Globus pallidus (tissue), 1 donor: ENCODE data around the gene DOCK6.
"Not testable (repeated sequence)": the region's sequence is repeated elsewhere in the genome, so short reads cannot be mapped to it uniquely, and the experiment has no call there.

ENCODE experiments used
- DNase-seq: peaks from one replicate; pipeline ENCODE4 v3.0.0-alpha.2; 2015; ENCODE audit warnings: low spot score

DOCK6 gene

DNA sequence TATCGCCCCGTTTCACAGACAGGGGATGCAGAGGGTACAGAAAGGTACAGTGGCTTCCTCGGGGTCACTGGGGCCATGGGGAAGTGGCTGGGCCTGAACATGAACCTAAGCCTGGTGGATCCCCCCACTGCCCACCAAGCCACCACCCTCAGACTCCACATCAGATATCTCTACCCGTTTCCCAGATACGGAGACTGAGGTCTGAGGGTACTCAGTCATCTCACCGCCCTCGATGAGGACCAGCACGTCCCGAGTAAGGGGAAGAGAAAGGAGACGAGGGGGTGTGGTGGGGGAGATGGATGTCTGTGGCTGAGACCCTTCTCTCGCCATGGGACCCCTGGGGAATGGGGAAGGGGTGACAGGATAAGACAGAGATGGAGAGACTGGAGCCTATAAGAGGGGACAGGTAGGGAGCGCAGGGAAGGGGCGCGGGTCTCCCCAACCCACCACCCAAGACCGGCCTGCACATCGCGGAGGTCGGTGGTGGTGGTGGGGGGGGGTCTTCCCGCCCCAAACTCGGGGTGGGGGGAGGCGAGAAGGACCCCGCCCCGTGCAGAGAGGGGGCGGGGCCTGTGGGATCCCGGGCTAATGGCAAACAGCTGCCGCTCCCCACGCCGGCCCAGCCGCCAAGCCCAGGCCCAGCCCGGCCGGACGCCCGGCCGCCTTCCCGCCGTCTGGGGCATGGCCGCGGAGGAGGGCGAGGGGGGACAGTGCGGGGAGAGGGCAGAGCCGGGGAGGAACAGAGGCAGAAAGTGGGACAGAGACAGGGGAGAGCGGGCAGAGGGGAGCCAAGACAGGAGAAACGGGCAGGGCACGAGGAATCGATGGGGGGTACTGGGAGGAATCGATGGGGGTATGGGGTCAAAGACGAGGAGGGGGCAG, 65.7 kb downstream of the DOCK6 start:
- DNase-seq: no peak

DNA sequence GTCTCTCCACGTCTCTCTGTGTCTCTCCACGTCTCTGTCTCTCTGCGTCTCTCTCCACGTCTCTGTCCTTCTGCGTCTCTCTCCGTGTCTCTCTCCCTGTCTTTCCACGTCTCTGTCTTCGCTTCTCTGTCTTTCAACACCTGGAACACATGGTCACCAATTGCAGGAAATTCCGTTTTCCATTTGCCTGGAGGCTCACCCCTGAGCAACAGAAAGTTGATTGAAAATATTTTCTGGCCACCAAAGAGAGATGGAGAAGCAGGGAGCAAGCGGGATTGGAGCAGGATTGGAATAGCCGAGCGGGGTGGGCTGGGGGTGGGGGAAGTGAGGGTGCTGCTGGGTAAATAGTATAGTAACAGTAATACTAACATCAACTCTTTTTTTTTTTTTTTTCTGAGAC, 66.6 kb downstream of the DOCK6 start:
- no peak for DNase-seq

DNA sequence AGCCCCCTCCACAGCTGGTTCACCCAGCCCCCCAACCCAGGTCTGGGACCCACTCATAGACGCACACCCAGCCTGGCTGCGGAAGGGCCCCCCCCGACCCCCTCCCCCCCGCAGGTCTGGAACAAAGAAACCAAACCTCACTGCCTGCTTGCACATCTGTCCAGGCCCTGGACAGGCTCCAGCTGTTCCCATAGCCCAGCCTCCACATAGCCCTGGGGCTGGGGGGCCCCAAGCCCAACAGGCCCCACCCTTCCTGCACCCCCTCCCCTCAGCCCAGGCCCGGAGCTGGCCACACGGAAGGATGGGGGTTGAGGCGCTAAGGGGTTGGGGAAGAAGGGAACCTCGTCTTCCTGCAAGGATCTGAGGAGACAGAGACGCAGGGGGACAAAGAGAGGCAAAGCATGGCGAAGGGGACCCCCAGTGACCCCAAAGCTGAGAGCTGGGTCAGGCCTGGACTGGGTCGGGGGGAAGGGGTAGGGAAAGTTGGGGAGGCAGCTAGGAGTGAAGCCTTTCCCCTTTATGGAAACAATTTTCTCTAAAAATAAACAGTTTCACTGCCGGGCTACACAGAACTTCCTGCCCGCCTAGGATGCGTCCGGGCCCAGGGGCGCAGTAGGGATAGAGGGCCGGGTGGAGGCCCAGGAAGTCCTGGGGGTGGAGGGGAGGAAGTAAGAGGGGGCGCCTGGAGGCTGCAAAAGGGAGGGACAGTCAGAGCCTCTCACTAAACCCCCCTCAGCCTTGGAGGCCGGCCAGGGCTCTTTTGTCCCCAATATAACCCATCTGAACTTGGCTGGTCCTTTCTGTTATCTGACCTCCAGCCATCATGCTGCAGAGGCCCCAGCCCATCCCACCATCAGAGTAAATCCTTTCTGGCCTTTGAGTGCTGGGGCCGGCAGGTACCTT, 67.4 kb downstream of the DOCK6 start:
- no peak for DNase-seq

DNA sequence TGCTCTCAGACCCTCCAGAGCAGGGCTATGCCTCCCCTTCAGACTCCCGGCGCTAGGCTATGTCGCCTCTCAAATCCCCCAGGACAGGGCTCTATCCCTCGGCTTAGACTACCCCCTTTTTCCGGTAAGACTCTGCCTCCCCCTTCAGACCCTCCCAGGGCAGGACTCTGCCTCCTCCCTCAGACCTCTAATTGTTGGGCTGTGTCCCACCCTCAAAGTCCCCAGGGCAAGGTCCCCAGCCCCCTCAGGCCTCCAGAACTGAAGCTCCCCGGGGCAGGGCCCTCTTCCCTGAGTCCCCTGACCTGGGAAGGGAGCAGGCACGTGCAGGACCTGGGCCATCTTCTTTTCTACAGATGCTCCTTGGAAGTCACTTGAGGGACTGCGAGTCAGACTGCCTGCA, 68.2 kb downstream of the DOCK6 start:
- no peak for DNase-seq

DNA sequence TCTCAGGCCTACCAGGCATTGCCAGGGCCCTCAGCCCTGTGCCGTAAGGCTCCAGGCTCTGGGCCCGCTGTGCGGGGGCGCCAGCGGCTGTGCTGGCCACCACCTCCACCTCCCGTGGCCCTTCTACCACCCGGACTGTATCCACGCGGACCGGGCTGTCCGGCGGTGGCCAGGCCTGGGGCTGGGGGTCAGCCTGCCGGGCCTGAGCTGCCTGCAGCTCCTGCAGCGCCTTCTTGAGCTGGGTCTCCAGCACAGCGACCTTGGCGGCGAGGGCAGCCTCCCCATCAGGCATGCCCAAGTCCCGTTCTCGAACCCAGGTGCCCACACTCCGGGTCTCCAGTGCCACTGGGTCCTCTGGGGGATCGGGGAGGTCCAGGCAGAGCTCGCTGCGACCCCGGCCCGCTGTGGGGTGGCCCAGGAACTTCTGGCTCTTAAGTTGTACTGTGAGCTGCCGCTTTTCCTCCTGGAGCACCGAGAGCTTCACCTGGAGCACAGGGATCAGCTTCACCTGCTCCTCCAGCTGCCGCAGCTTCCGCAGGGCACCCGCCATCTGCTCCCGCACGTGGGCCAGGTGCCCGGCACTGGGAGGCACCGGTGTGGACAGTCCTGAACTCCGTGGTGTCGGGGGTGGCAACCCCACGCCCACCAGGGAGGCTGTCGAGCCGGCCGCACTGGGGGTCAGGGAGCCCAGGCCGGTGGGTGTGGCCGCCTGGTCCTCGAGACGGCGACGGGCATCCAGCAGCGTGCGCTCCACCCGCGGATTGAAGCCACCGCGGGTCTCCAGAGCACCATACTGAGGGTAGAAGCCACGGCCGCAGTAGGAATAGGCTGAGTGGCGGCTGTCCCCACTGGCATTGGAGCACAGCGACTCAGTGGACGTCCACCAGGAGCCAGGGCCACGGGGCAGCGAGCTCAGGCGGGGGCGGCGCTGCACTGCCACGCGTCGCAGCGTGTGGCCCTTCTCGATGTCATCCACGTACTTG, 69.1 kb downstream of the DOCK6 start:
- no peak for DNase-seq

DNA sequence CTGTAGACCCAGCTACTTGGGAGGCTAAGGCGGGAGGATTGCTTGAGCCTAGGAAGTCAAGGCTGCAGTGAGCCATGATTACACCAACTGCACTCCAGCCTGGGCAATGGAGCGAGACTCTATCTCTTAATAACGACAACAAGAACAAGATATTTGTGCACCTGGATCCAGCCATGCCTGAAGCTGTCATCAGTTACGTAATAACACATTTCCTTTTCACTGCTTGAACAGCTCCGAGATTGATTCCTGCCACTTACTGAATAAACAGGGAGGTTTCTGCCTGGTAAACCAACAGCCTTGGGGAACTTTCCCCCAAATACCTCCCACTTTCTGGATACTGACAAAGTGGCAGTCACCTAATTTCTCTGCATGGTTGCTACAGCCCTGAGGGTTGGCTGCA, 70.4 kb downstream of the DOCK6 start:
- DNase-seq: no peak

DNA sequence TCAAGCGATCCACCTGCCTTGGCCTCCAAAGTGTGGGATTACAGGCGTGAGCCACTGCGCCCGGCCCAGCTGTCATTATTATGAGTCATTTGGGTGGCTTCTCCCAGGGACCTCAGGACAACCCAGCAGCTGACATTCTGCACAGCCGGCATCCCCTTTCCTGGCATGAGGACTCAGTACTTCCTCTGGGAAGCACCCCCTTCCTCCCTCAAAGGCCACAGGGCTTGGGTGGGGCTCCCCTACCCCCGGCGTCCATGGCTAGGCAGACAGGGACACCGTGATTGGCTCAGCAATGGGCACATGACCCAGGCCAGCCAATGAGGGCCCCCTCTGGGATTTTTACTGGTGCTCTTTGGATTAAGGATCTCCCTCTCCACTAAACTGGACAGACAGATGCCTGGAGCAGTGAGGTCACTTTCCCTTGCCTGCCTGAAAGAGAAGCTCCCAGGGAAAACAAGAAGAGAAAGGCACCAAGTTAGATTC, 71.0 kb downstream of the DOCK6 start:
- DNase-seq: no peak

DNA sequence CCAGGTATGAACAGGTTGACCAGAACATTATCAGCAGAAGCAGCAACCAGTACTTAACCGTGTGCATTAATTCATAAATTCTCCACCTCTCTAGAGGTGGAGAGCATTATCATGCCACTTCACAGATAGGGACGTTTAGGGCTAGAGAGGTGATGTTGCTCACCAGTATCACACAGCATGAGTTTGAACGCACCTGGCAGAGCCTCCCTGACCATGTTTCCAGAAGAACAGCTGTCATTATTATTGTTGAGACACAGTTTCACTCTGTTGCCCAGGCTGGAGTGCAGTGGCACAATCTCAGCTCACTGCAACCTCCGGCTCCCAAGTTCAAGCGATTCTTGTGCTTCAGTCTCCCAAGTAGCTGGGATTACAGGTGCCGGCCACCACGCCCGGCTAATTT, 71.8 kb downstream of the DOCK6 start:
- no peak for DNase-seq

DNA sequence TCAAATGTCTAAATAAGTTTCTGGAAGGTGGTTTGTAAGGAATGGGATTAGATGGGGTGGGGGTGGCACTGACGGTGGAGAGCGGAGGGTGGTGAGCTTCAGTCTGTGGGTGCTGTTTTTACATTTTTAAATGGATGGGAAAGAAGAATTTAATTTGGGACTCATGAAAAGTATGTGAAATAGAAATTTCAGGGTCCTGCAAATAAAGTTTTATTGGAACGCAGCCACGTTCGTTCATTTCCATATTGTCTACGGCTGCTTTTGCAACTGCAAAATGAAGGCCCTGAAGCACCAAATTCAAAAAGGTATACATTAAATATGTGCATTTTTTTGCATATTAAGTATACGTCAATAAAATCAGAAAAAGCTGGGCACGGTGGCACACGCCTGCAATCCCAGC, 74.9 kb downstream of the DOCK6 start:
- no peak for DNase-seq

DNA sequence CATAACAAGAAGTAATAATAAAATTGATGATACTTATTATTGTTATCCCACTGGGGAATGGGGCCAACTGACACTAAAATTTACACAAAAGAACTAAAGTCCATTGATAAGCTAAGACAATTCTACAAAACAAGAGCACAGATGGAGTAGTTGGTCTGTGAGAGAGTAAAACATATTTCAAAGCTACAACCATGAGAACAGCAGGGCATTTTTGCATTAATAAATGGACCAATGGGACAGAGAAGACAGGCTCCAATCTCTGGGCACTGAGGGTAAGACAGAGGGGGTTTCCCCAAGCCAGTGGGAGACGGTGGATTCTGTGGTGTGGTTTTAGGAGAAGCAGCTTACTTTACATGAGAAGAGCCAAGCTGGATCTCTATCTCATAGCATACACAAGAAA, 79.3 kb downstream of the DOCK6 start:
- DNase-seq: no peak

DNA sequence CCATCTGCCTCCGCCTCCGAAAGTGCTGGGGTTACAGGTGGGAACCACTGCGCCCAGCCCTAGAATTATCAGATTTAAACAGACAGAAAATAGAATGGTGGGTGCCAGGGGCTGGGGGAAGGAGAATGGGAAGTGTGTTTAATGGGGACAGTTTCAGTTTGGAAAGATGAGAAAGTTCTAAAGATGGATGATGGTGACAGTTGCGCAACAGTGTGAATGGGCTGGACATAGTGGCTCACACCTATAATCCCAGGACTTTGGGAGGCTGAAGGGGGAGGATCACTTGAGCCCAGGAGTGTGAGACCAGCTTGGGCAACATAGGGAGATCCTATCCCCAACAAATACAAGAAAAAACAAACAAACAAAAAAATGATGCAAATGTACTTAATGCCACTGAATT, 80.8 kb downstream of the DOCK6 start:
- no peak for DNase-seq

DNA sequence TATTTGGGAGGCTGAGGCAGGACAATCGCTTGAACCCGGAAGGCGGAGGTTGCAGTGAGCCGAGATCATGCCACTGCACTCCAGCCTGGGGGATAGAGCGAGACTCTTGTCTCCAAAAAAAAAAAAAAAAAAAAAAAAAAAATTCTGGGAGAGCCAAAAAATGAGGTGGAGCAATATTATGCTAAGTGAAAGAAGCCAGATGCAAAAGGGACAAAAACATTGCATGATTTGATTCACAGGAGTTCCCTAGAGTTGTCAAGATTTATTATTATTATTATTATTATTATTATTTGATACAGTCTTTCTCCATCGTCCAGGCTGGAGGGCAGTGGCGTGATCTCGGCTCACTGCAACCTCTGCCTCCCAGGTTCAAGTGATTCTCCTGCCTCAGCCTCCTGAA, 81.3 kb downstream of the DOCK6 start:
- DNase-seq: not testable (repeated sequence)

DNA sequence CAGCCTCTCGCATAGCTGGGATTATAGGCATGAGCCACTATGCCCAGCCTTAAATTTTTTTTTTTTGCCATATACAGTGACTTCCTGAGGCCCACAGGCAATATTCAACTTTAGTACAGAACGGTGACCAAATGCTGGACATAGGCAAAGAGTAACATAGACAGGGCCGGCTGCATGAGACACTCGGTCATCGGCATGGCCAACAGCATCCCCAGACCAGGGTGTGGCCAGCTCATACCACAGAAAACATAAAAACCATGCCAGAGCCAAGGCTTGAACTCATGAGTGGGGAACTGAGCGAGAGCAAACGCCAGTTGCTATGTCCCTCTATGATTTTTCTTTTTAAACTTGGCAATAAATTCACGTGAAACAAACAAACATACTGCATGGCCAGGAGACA, 82.0 kb downstream of the DOCK6 start:
- DNase-seq: no peak

DNA sequence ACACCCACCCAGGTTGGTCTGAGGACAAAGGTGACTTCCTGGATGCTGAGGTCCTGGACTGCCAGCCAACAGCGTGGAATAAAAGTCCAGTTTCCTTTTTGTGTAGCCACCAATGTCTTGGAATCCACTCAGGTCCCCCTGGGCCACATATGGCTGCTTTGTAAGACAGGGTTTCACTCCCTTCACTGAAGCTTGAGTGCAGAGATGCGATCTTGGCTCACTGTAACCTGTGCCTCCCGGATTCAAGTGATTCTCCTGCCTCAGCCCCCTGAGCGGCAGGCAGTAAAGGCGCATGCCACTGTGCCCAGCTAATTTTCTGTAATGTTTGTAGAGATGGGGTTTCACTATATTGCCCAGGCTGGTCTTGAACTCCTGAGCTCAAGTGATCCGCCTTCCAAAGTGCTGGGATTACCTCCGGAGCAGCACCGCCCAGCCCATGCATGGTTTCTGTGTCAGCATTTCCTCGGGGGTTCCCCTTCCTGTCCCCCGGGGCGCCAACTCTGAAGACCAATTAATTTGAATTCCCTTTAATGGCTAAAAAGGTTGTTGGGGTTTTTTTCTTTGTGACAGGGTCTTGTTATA, 82.5 kb downstream of the DOCK6 start:
- DNase-seq: no peak

DNA sequence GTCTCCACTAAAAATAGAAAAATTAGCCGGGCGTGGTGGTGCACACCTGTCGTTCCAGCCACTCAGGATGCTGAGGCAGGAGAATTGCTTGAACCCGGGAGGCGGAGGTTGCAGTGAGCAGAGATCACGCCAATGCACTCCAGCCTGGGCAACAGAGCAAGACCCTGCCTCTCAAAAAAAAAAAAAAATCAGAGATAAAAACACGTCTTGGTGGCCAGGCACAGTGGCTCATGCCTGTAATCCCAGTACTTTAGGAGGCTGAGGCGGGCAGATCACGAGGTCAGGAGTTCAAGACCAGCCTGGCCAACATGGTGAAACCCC, 83.2 kb downstream of the DOCK6 start:
- DNase-seq: not testable (repeated sequence)

DNA sequence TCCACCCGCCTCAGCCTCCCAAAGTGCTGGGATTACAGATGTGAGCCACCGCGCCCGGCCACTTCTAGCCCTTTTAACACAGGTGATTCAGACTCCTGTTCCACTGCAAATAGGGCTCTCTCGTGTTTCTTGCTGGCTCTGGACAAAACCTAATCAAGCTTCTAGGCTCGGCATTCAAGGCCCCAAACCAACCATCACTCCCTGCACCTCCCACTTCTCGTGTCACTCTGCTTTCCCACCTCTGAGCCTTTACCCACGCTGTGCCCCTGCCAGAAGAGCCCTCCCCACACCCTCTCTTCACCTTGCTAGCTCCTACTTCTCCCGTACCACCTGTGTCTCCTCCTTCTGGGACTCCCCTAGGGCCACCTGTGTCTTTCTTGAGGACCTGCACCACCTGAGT, 84.7 kb downstream of the DOCK6 start:
- no peak for DNase-seq

DNA sequence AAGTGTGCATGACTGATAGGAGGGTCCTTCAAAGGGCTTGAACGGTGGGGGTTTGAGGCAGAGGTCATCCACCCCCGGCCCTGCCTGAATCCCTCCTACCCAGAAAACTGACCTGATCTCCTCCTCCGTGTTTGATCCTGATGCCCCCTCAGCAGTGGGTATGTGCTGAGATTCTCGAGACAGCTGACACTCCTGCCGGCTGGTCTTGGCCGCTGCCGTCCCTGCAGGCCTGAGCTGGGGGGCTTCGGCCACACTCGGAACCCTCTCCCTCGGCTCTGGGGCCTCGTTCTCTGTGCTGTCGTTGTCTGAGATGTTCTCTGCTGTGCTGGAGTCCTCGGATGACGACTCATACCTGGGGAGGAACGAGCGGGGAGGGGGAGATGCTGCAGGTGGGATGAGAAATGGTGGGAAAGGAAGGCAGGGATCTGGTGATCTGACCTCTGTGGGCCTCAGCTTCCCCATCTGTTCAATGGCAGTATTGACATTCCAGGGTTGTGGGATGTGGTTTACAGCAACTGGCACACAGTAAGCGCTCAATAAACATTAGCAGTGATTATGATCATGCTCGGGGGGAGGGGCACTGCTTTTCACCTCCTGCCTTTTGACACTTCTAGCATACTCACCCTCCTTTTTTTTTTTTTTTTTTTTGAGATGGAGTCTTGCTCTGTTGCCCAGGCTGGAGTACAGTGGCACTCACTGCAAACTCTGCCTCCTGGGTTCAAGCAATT, 85.7 kb downstream of the DOCK6 start:
- no peak for DNase-seq

DNA sequence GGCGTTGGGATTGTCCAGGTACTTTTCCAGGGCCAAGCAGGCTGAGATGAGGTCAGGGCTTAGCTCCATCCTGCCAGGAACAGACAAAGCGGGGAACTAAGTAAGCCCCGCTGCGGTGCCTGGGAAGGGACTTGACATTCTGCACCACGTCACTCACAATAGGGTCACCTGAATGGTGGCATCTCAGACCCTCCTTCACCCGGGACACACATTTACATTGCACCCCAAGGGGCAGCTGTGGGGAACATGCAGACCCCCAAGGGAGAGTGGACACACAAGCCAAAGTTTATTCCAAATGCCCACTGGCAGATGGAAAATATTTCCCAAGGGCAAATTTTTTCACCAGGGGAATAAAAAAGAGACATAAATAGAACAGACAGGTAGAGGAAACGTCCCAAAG, 86.4 kb downstream of the DOCK6 start:
- DNase-seq: no peak

DNA sequence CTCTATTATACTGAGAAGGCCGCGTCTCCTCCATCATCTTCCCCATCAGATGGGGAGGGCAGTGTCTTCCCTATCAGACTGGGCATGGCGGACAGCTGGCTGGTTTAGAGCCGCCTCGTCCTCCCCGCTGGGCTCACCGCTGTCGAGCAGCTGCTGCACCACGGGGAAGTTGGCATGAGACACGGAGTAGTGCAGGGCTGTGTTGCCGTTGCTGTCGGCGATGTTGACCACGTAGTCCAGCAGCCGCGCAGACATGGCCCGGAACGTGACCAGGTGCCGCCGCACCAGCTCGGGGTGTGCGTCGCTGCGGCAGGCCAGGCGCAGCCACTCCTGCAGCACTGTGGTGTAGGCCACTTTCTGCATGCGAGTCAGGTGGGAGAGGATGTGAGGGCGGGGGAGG, 88.0 kb downstream of the DOCK6 start:
- DNase-seq: no peak

DNA sequence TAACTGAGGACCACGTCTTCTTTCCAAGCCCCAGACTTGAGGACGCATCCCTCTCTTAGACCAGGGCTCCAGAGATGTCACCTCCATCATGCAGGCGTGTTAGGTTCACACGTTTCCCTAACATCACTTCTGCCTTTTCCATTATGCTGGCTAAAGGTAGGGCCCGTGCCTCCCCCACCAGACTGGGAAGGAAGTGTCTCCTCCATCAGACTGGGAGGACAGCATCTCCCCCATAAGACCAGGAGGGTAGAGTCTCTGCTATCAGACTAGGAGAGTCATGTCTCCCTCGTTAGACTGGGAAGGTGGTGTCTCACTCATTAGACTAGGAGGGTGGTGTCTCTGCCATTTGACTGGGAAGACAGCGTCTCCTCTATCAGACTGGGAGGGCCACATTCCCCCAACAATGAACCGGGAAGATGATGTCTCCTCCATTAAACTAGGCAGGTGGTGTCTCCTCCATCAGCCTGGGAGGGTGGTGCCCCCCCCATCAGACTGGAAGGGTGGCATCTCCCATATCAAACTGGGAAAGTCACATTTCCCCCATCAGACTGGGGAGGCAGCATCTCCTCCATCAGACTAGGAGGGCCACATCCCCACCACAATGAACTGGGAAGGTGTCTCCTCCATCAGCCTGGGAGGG, 88.7 kb downstream of the DOCK6 start:
- no peak for DNase-seq
